GM19397 (cell line): ENCODE results near the gene OR8J3.
"Not testable (repeated sequence)": the region's sequence is repeated elsewhere in the genome, so short reads cannot be mapped to it uniquely, and the experiment has no call there.

Experiments used
- ATAC-seq: cut with Tn5 transposase; IDR thresholded peaks from one replicate; pipeline ENCODE4 v1.9.1; 2021; ENCODE audit warnings: mild to moderate bottlenecking, moderate library complexity; ENCODE audit not compliant: unreplicated experiment

Gene OR8J3

DNA sequence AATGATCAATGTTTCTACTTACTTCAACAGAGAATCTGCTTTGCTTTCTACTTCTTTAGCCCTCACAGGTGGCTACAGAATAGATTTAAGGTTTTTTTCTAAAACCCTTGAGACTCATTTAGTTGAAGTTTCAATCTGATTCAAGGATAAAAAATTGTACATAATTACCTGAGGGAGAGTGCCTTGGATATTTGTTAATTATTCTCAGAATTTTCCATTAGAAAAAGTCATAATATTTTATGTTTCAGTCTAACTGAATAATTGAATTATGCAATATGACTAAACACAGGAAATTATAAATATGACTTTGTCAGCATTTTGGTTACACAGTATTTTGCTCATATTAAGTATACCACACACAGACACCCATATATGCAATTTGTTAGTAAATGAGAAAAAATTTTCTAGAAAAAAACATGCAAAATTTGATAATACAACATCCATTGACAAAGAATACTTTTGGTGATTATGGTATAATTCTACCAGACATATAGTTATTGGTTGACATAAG, at the start of gene OR8J3:
OR8J3 (minus strand) TSS at position 51 of the 511 bp plus-strand sequence. CDS start 2,483 bp downstream, outside the sequence.
- ATAC-seq, result no peak

GRCh38 chr11:56188602-56189001, 48.6 kb upstream of the OR8J3 start:
- ATAC-seq, result no peak

DNA sequence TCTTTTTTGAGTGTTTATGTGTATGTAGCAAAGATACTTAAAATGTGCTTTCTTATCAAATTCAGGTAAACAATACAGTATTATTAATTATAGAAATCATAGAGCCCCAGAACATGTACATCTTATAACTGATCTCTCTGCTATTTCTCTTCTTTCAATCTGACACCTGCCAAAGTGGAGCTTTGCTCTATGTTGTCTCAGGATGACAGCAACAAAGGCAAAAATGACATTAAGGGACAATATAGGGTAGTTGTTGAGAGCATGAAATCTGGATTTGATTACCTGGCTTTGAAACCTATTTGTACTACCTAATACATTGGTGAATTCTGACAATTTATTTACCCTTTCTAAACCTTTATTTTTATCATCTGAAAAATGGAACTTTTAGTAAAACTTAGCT, 43.5 kb upstream of the OR8J3 start:
- no peak for ATAC-seq

DNA sequence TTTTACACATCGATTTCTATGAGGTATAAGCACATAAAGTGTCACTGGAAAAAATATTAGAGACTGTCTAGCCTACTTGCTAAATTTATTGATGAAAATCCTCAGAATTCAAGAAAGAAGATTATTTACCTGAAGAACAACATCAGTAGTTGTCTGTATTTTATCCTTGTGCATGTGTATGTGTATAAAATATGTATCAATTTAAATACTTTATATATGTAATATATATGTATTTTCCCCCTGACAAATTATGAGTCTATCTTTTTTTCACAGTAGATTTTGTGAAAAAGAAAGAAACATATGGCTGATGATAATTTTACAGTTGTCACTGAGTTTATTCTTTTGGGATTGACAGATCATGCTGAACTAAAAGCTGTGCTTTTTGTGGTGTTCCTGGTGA, 36.3 kb upstream of the OR8J3 start, which contains the start of gene OR5J2:
OR5J2 (plus strand) TSS at position 301 of the 400 bp plus-strand sequence; CDS start at position 301, 0 bp downstream.
- ATAC-seq, result no peak

GRCh38 chr11:56172256-56172830, 32.3 kb upstream of the OR8J3 start:
- no peak for ATAC-seq

GRCh38 chr11:56163804-56164203, 23.8 kb upstream of the OR8J3 start:
- no peak for ATAC-seq

GRCh38 chr11:56160217-56160616, 20.2 kb upstream of the OR8J3 start, which contains the start of gene OR8K5:
TSS of gene OR8K5 (minus strand) at chr11:56160317. CDS start at chr11:56160317, 0 bp downstream.
- ATAC-seq, result no peak

- ATAC-seq, result no peak
These were observed 12.3 kb upstream of the OR8J3 start for GRCh38 chr11:56152333-56152732.

DNA sequence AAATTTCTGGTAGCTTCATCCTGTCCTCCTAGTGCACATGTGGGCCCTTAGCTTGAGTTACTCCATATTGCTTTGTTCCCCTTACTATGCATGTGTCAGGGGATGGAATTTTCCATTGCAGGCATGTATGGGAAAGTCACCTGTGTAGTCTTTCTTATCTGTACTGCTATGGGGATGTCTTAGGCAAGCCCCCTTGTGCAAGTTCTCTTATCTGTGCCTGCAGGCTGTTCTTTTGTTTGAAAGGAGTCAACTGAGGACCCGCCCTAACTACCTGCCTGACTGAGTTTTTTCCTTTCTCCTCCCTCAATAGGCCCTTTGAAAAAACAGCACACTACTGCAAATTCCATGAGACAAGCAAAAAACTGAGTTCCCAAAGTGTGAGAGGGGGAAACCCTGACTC, 11.4 kb upstream of the OR8J3 start:
- no peak for ATAC-seq

DNA sequence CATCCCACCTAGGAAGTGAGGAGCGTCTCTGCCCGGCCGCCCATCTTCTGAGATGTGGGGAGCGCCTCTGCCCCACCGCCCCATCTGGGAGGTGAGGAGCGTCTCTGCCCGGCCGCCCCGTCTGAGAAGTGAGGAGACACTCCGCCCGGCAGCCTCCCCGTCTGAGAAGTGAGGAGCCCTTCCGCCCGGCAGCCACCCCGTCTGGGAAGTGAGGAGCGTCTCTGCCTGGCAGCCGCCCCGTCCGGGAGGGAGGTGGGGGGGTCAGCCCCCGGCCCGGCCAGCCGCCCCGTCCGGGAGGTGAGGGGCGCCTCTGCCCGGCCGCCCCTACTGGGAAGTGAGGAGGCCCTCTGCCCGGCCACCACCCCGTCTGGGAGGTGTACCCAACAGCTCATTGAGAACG, 3.7 kb upstream of the OR8J3 start:
- ATAC-seq, result not testable (repeated sequence)

- ATAC-seq, result no peak
These were observed 17.9 kb downstream of the OR8J3 start, which contains the start of gene OR8H3 for GRCh38 chr11:56122073-56122472. TSS of gene OR8H3 (plus strand) at chr11:56122373. CDS start at chr11:56122373, 0 bp downstream.

GRCh38 chr11:56103210-56103737, 36.7 kb downstream of the OR8J3 start, which contains the start of gene OR8H2:
TSS of gene OR8H2 (plus strand) at chr11:56103687. CDS start at chr11:56105043, 1,356 bp downstream.
- no peak for ATAC-seq

DNA sequence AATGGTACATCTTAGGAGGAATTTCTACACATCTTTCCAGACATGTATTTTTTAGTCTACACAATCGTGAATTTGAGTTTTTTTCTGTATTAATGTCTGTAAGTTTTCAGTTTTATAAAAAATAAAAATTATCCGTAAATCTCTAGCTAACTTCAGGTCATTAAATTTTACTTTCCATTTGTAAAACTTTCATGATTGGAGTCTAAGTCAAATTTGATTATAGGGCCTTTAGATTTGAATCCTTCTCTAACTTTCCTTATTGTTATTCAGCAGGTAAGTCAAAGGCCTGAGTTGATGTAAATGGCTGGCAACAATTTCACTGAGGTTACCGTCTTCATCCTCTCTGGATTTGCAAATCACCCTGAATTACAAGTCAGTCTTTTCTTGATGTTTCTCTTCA, 47.0 kb downstream of the OR8J3 start, which contains the start of gene OR8I2:
OR8I2 (plus strand) TSS at position 301 of the 400 bp plus-strand sequence; CDS start at position 301, 0 bp downstream.
- no peak for ATAC-seq

DNA sequence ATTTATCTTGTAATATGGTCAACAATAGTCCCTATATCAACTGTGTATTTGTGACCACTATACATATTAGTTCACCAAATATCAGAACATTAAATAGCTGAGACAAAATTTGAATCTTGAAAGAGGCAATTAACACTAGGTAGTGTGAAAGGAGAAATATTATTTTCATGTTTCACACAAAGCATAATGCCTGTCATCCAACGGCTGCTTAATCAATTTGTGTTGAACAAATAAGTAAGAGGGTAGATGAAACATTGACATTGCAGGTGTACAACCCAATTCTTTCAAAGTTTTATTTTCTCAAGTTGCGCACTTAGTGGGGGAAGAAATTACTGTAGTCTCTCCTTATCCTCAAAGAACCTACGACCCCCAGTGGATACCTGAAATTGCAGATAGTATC, 50.3 kb downstream of the OR8J3 start:
- no peak for ATAC-seq
